Liver (tissue), 3 donors: ENCODE results near the gene FNTB.

Experiments
- EGR1 ChIP-seq, 2 donors: IDR thresholded peaks; 2 replicates each; pipeline ENCODE4 v1.6.1; 2016 to 2018; ENCODE audit warnings: antibody characterized with exemption in 2 of 2, low read depth in 2 of 2
- GABPA ChIP-seq, 2 donors: IDR thresholded peaks in 1 of 2; conservative IDR thresholded peaks in 1 of 2; 2 replicates each; pipeline ENCODE4 v1.6.1; 2016; ENCODE audit warnings: antibody characterized with exemption in 2 of 2, mild to moderate bottlenecking in 1 of 2, moderate library complexity in 1 of 2
- TAF1 ChIP-seq: conservative IDR thresholded peaks from 2 replicates; pipeline ENCODE4 v1.6.1; 2016; ENCODE audit warnings: antibody characterized with exemption, mild to moderate bottlenecking
- TF ChIP-seq, protein P1 (sequence below): IDR thresholded peaks from 2 replicates; pipeline ENCODE4 v1.6.1; 2016; ENCODE audit warnings: antibody characterized with exemption
- TF ChIP-seq, protein P2 (sequence below): fragments of 150-350 bp; IDR thresholded peaks from 2 replicates; pipeline ENCODE4 v1.5.1; 2017; ENCODE audit warnings: improper control_type of control experiment, low read depth, low read length; ENCODE audit not compliant: missing input control
- TF ChIP-seq, protein P3 (sequence below): IDR thresholded peaks from 2 replicates; pipeline ENCODE4 v1.6.1; 2016; ENCODE audit warnings: antibody characterized with exemption
- TF ChIP-seq, protein P4 (sequence below): IDR thresholded peaks from 2 replicates; pipeline ENCODE4 v1.6.1; 2016; ENCODE audit warnings: antibody characterized with exemption, mild to moderate bottlenecking
- TF ChIP-seq, protein P5 (sequence below): IDR thresholded peaks from 2 replicates; pipeline ENCODE4 v1.6.1; 2016; ENCODE audit warnings: antibody characterized with exemption
- donor health status: healthy.
- donor health status: healthy.

DNA sequence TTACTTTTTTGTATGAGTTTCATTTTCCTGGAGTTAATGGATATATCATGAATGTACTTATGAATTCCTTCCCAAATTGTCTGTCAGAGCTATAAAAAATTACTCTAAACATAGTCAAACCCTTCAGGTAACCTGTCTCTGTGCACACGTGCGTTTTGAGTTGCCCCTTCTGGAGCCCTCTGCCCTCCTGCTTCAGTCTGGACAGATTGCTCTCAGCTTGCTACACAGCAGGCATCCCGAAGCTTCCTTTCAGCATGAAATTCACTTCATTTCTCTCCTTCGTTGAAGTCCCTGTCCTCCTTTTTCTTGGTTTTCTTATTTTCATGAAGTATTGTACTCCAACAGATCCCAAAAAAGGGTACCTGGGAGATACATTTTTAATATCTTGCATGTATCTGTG lies 47.3 kb downstream of the FNTB start:
- TF ChIP-seq, protein P1, sequence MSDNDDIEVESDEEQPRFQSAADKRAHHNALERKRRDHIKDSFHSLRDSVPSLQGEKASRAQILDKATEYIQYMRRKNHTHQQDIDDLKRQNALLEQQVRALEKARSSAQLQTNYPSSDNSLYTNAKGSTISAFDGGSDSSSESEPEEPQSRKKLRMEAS = no peak
- TF ChIP-seq, protein P2, sequence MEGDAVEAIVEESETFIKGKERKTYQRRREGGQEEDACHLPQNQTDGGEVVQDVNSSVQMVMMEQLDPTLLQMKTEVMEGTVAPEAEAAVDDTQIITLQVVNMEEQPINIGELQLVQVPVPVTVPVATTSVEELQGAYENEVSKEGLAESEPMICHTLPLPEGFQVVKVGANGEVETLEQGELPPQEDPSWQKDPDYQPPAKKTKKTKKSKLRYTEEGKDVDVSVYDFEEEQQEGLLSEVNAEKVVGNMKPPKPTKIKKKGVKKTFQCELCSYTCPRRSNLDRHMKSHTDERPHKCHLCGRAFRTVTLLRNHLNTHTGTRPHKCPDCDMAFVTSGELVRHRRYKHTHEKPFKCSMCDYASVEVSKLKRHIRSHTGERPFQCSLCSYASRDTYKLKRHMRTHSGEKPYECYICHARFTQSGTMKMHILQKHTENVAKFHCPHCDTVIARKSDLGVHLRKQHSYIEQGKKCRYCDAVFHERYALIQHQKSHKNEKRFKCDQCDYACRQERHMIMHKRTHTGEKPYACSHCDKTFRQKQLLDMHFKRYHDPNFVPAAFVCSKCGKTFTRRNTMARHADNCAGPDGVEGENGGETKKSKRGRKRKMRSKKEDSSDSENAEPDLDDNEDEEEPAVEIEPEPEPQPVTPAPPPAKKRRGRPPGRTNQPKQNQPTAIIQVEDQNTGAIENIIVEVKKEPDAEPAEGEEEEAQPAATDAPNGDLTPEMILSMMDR = no peak
- TF ChIP-seq, protein P3, sequence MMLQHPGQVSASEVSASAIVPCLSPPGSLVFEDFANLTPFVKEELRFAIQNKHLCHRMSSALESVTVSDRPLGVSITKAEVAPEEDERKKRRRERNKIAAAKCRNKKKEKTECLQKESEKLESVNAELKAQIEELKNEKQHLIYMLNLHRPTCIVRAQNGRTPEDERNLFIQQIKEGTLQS = no peak
- TF ChIP-seq GABPA (IDR thresholded peaks at IDR 0.05 in 1 of 2, conservative IDR thresholded peaks at IDR 0.05 in 1 of 2) (no peak), EGR1 (IDR thresholded peaks at IDR 0.05; ENCODE audit: low read depth in 2 of 2) (no peak), TAF1 (no peak)
- TF ChIP-seq, protein P4, sequence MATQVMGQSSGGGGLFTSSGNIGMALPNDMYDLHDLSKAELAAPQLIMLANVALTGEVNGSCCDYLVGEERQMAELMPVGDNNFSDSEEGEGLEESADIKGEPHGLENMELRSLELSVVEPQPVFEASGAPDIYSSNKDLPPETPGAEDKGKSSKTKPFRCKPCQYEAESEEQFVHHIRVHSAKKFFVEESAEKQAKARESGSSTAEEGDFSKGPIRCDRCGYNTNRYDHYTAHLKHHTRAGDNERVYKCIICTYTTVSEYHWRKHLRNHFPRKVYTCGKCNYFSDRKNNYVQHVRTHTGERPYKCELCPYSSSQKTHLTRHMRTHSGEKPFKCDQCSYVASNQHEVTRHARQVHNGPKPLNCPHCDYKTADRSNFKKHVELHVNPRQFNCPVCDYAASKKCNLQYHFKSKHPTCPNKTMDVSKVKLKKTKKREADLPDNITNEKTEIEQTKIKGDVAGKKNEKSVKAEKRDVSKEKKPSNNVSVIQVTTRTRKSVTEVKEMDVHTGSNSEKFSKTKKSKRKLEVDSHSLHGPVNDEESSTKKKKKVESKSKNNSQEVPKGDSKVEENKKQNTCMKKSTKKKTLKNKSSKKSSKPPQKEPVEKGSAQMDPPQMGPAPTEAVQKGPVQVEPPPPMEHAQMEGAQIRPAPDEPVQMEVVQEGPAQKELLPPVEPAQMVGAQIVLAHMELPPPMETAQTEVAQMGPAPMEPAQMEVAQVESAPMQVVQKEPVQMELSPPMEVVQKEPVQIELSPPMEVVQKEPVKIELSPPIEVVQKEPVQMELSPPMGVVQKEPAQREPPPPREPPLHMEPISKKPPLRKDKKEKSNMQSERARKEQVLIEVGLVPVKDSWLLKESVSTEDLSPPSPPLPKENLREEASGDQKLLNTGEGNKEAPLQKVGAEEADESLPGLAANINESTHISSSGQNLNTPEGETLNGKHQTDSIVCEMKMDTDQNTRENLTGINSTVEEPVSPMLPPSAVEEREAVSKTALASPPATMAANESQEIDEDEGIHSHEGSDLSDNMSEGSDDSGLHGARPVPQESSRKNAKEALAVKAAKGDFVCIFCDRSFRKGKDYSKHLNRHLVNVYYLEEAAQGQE = no peak
- TF ChIP-seq, protein P5, sequence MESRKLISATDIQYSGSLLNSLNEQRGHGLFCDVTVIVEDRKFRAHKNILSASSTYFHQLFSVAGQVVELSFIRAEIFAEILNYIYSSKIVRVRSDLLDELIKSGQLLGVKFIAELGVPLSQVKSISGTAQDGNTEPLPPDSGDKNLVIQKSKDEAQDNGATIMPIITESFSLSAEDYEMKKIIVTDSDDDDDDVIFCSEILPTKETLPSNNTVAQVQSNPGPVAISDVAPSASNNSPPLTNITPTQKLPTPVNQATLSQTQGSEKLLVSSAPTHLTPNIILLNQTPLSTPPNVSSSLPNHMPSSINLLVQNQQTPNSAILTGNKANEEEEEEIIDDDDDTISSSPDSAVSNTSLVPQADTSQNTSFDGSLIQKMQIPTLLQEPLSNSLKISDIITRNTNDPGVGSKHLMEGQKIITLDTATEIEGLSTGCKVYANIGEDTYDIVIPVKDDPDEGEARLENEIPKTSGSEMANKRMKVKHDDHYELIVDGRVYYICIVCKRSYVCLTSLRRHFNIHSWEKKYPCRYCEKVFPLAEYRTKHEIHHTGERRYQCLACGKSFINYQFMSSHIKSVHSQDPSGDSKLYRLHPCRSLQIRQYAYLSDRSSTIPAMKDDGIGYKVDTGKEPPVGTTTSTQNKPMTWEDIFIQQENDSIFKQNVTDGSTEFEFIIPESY = no peak
